Measurements from ENCODE around the gene CRIM1.

The CRIM1 gene

DNA sequence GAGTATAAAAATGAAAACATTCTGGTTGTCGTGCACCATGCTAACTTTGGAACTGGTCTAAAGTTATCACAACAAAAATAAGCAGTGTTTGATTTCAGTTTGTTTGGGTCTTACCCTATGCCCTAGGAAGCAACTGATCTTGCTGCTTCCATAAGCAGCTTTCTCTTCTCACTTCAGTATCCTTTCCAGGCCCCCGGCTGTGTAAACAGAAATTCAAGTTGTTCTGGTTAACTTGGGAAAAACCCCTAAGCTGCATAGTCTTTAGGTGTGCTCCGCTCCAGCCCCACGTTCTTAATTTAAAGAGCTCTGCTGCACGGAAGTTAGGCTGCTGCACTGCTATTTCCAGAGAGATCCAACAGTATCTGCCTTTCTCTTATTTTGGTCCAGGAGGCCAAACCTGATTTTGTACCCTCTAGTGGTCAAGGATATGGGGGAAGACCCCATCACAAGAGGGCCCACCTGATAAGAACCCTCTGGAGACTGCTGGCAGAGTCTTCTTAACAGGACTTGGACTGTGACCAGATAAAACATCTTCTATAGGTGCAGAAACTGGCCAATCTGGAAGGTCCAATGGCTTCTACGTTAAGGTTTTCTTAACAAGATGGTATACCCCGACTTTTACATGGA, 173.3 kb downstream of the CRIM1 start:
- H3K4me3 ChIP-seq (ENCODE audit: control insufficient read depth, low read depth, low read length): no peak overlapping the region
- TF ChIP-seq, protein P1, sequence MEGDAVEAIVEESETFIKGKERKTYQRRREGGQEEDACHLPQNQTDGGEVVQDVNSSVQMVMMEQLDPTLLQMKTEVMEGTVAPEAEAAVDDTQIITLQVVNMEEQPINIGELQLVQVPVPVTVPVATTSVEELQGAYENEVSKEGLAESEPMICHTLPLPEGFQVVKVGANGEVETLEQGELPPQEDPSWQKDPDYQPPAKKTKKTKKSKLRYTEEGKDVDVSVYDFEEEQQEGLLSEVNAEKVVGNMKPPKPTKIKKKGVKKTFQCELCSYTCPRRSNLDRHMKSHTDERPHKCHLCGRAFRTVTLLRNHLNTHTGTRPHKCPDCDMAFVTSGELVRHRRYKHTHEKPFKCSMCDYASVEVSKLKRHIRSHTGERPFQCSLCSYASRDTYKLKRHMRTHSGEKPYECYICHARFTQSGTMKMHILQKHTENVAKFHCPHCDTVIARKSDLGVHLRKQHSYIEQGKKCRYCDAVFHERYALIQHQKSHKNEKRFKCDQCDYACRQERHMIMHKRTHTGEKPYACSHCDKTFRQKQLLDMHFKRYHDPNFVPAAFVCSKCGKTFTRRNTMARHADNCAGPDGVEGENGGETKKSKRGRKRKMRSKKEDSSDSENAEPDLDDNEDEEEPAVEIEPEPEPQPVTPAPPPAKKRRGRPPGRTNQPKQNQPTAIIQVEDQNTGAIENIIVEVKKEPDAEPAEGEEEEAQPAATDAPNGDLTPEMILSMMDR (IDR thresholded peaks at IDR 0.05; ENCODE audit: control insufficient read depth, insufficient read depth, low read depth, low read length, missing control alignments): no peak
- DNase-seq (ENCODE audit: low read depth): no peak

DNA sequence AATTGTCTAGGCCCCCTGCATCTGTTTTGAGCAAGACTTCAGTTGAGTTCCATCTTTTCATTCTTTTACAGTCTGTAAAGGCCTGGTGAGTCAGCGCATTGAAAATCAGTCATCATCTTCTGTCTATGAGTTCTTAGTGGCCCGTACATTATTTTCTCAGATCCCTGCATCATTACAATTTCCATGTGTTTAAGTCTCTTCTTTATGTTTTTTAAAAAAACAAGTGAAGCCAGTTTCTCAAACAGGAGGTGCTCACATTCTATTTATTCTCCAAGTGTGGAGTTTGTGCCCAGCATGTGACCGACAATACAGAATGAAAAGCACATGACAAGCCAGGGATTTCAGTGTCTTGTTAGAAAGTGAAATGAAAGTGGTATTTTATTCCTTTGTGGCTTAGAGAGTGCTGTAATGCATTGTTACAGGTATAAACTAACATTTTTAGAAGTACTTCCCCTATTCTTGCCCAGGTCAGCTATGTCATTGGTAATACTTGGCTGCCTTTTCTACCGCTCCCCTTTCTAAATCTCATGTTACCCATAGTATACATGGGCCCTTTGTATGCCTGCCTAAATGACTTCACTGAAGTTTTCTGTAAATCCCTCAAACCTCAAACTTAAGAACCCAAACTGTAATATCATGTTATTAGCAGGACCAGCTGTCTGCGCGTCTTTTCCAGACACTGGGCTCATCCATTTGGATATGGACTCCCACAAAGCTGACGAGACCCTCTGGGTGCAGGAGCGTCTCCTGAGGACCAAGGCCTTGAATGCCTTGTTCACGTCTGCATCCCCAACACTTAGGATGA, 174.8 kb downstream of the CRIM1 start:
- DNase-seq (ENCODE audit: low read depth): peak; percentile 45
- TF ChIP-seq, protein P1 (IDR thresholded peaks at IDR 0.05; ENCODE audit: control insufficient read depth, insufficient read depth, low read depth, low read length, missing control alignments): no peak
- no peak overlapping the region for H3K4me3 ChIP-seq (ENCODE audit: control insufficient read depth, low read depth, low read length)

DNA sequence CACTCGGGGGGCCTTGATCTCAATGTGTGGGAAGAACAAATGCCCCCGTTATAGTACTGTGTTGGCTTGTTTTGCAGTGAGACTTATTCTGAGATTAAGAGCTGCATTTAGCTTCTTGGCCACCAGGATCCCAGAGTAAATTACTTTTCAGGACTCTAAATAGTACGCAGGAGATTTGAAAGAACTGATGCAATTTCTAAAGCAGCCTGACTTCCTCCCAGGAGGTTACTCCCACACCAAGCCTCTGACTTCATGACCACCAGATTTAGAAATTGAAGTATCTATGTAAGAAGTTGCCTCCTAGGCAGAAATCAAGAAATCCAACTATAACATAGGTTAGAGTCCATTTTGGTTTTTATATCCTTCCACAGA, 175.4 kb downstream of the CRIM1 start:
- DNase-seq (ENCODE audit: low read depth): no peak
- no peak overlapping the region for H3K4me3 ChIP-seq (ENCODE audit: control insufficient read depth, low read depth, low read length)
- TF ChIP-seq, protein P1 (IDR thresholded peaks at IDR 0.05; ENCODE audit: control insufficient read depth, insufficient read depth, low read depth, low read length, missing control alignments): peak; percentile 21

DNA sequence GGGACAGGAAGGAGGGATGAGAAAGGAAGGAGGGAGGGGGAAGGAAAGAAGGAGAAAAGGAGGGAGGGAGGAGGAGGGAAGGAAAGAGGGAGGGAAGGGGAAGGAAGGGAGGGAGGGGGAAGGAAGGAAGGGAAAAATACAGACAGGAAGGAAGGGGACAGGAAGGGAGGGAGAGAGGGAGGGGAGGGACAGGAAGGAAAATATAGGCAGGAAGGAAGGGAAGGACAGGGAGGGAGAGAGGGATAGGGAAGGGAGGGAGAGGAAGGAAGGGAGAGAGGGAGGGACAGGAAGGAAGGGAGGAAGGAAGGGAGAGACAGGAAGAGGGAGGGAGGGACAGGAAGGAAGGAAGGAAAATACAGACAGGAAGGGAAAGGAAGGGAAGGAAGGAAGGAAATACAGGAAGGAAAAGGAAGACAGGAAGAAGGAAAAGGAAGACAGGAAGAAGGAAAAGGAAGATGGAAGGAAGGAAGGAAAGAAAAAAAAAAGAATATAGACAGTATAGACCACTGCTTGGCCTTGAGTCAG, 178.8 kb downstream of the CRIM1 start:
- TF ChIP-seq, protein P1 (IDR thresholded peaks at IDR 0.05; ENCODE audit: control insufficient read depth, insufficient read depth, low read depth, low read length, missing control alignments): no peak
- DNase-seq (ENCODE audit: low read depth): no peak
- H3K4me3 ChIP-seq (ENCODE audit: control insufficient read depth, low read depth, low read length): no peak overlapping the region

DNA sequence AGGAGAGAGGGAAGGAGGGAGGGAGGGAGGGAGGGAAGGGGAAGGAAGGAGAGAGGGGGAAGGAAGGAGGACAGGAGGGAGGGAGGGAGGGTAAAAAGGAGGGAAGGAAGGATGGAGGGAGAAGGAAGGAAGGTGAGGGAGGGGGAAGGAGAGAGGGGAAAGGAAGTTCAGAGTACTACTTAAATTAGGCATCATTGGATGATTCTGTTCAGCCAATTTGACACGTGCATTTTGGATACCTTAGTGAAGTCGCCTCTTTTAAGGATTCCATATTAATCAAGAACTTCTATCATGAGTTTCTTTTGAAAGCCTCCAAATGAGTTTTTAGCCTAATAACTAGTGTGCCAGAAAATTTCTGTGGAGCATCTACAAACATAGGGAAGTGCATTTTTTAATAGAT, 179.5 kb downstream of the CRIM1 start:
- no peak overlapping the region for H3K4me3 ChIP-seq (ENCODE audit: control insufficient read depth, low read depth, low read length)
- TF ChIP-seq, protein P1 (IDR thresholded peaks at IDR 0.05; ENCODE audit: control insufficient read depth, insufficient read depth, low read depth, low read length, missing control alignments): no peak
- DNase-seq (ENCODE audit: low read depth): no peak

DNA sequence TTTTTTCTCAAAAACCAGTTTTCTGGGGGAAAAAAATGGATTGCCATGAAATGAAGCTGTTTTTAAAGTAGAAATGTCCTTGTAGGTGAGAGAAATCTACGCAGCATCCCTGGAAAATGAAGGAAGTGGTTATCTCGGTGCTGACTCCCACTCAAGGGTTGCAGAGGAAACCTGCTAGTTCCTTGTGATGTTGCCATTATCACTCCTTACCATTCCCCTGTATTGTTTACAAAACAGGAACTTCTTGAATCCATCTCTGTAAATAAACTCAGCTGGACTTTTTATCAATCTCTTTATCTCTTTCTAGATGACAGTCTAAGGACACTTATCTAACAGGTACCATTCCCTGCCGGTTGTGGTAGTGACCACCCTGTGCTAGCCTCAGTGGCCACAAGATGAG, 181.2 kb downstream of the CRIM1 start:
- H3K4me3 ChIP-seq (ENCODE audit: control insufficient read depth, low read depth, low read length): no peak overlapping the region
- no peak for DNase-seq (ENCODE audit: low read depth)
- TF ChIP-seq, protein P1 (IDR thresholded peaks at IDR 0.05; ENCODE audit: control insufficient read depth, insufficient read depth, low read depth, low read length, missing control alignments): no peak
